Inflammatory macrophage treated with lipopolysaccharide for 4 hours (primary cell): ENCODE results near the gene CCDC54.
"Not testable (repeated sequence)": the region's sequence is repeated elsewhere in the genome, so short reads cannot be mapped to it uniquely, and the experiment has no call there.

Experiments
- DNase-seq: peaks from one replicate; pipeline ENCODE4 v3.0.0-alpha.2; 2020

The CCDC54 gene

DNA sequence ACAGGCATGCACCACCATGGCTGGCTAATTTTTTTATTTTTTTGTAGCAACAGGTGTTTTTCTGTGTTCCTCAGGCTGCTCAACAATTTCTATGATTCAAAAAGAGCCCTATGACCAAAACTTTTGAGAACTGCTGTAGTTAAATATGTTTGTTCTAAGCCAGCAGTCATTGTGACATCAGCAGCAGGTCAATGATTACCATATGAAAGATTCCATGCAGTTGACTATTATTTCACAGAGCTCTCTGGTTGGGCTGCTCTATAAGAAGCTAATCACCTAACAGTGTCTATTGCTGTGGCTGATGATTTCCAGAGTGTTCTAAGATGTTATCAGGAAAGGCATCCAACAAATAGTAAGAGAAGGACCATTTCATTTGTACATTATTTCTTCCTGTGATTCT, at the start of gene CCDC54:
Gene CCDC54 (plus strand): TSS at position 289 of the 400 bp plus-strand sequence. CDS start 149 bp downstream, outside the sequence.
- no peak for DNase-seq

DNA sequence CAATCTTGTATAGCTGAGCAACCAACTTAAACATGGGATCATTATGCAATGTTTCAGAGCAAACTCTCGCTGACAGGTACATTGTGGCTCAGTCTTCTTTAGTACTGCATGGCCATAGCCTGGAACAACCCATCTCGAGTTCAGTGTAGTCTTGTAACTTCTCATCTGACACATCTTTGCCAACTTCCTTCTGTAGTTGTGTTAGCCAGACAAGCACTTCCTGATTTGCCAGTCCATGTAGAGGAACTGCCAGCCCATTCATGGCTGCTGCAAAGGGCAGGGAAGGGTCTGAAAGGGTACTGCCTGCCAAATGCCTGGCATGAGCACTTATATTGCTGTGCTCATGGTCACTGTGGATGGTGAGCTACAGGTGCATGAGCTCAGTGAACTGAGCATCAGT, 49.2 kb upstream of the CCDC54 start:
- DNase-seq: no peak

DNA sequence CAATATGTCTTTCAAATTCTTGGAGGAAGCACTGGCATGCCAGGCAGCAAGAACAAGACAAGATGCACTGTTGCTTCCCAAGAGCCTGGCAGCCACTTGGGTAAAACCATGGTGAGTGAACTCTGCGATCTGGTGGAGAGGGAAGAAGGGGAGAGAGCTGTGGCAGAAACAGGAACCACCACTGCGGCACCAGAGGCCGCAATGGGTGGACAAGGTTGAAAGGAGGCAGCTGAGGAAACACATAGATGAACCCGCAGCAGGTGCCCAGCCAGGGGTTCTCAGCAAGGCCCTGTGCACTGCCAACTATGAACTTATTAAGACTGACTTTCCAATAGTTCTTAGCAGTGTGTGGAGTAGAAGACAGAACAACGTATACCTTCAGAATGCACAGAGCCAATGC, 48.2 kb upstream of the CCDC54 start:
- DNase-seq: no peak

DNA sequence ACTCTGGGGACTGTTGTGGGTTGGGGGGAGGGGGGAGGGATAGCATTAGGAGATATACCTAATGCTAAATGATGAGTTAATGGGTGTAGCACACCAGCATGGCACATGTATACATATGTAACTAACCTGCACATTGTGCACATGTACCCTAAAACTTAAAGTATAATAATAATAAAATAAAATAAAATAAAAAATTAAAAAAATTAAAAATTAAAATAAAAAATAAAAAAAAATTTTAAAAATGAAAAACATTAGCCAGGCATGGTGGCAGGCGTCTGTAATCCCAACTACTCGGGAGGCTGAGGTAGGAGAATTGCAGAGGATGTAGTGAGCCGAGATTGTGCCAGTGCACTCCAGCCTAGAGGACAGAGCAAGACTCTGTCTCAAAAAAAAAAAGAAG, 37.5 kb upstream of the CCDC54 start:
- DNase-seq: not testable (repeated sequence)

DNA sequence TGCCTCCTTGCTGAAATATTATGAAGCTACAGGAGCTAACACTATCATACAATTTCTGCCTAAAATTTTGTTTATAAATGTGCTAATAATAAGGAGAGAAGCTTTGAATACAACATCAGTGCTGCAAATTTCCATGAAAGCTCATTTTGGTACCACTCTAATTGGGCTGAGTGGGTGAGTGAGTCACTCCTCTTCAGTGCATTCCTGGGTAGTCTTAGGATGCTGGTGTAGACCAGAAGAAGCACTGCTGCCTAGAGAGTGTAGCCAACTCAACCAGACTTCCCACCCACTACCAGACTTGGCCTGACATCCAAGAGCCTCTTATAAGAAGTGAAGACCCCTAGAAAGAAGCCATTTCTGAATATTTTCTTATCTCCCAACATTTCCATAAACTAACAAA, 32.5 kb upstream of the CCDC54 start:
- DNase-seq: no peak

DNA sequence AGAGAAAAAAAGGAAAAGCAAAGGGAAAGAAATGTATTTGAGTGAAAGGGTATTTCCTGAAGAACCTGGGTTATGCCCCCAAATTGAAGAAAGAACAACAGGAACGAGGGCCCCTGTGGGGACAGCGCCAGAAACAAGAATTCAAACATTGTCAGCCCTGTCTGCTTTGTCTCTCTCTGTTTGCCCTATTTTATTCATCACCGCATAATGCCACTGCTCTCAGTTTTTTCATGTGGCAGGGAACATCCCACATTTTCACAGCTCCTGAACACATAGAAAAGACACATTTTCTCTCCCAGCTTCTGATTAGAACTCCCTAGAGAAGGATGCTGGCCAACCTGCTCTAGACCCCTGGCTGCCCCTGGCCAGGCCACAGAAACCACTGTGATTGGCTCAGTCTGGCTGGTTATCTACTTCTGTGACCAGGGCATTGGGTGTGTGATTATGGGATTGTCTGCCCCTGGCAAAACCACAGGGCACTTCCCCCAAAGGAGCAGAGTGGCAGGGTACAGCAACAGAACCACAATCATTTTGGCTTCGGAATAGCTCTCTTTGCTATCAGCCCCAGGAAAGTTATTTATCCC, 31.3 kb upstream of the CCDC54 start:
- DNase-seq: no peak

DNA sequence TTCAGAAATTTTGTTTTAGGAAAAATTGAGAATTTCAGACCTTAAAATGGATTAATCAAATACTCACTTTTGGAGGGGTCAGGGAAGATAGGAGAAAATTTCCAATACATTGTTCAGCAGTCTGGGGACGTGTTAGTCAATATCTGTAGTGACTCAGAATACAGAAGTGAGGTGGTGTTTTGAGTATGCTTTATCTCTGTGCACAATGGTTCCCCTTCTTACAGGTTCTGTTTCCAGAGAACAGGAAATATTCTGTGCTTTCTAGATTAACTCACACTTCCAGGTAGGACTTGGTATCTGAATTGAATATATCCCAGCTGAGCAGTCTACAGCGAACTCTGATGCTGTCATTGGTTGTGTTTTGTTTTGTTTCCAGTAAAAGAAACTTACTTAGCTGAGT, 30.7 kb upstream of the CCDC54 start:
- DNase-seq: peak; percentile 2

DNA sequence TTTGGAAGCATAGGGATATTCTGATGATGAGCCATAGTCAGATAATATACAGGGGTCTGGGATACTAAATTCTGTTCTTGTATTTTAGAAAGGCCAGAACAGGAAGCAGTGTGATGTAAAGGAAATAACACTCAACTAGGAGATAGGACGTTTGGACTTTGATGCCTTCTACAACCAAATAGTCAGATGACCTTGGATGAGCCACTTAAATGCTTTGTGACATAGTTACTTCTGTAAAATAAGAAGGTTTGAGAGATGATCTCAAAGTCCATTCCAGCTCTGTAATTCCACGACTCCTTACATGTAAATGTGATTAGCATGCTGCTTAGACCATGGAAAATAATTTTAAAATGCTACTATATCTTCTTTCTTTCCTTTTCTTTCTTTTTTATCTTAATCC, 29.5 kb upstream of the CCDC54 start:
- no peak for DNase-seq

DNA sequence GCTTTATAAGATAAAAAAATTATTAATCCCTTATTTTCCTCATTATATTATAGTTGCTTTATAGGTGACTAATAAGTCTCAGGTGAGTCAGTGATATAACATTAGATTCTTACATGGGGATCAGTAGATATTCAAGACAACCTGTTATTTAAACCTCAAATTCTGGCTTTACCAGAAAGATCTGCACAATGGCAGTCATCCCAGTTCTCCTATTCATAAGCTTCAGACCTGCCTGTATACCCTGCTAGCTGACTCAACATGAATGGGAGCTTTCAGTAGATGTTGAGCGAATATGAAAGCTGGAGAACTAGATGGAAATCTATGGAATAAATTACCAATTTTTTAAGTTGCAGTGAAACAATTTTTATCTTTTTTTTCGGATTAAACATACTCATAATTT, 20.5 kb upstream of the CCDC54 start:
- no peak for DNase-seq

DNA sequence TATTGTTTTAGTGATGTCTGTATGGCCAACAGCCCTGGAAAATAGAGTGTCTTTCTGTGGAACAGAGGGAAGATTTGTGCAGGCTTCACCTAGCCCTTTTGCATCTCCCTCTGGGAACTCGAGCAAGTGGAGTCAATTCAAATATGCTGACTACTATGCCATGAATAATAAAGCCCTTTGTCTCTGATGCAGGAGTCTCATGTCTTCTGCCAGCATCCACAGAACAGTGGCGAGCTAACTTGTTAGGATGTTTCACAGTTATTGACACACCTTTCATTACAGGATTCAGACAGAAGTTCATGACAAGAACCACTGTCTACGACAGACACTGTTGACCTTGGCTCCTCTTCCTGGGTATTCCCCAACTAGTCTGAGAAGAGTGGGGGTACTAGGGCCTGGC, 15.6 kb upstream of the CCDC54 start:
- DNase-seq: no peak

DNA sequence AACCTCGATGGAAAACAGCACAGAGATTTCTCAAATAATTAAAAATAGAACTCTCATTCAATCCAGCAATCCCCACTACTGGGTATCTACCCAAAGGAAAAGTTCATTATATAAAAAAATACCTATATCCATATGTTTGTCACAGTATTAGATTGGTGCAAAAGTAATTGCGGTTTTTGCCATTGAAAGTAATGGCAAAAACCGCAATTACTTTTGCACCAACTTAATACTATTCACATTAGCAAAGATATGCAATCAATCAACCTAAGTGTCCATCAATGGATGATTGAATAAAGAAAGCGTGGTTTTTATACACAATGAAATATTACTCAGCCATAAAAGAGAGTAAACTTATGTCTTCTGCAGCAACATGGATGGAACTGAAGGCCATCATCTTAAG, 12.2 kb upstream of the CCDC54 start:
- DNase-seq: no peak

DNA sequence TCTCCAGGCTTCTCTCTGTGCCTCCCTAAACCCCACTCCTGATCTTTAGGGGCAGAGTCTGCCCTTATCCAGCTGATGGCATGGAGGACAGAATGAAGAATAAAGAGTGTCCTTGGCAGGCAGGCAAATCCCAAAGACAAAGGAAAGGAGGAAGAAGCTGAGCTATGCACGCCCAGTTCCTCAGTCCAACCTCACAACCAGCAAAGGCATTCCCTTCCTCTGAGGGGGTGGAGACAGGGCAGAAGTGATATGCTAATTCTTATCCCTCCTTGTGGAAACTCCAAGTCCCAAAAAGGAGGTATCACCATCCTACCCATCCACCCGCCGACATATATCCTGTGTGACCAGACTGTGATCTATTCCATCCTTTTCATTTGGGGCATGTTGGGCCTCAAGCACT, 10.5 kb upstream of the CCDC54 start:
- no peak for DNase-seq

DNA sequence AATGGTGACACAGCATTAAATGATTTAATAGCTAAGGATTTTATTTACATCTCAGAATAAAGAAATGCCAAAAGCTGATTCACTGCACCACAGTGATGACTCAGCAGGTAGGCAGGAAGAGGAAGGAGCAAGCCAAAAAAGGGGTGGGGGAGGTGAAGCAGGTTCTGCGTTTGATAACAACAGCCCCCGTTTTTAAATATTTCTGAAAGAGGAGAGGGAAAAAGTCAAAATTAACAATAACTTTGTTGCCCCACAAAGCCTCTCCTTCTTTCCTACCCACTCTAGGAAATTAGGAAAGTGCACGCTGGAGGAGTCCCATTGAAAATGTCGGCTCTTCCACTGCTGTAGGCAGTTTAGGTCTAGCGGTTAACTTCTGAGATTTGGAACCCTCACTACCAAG, 9.9 kb upstream of the CCDC54 start:
- peak; percentile 16 for DNase-seq

DNA sequence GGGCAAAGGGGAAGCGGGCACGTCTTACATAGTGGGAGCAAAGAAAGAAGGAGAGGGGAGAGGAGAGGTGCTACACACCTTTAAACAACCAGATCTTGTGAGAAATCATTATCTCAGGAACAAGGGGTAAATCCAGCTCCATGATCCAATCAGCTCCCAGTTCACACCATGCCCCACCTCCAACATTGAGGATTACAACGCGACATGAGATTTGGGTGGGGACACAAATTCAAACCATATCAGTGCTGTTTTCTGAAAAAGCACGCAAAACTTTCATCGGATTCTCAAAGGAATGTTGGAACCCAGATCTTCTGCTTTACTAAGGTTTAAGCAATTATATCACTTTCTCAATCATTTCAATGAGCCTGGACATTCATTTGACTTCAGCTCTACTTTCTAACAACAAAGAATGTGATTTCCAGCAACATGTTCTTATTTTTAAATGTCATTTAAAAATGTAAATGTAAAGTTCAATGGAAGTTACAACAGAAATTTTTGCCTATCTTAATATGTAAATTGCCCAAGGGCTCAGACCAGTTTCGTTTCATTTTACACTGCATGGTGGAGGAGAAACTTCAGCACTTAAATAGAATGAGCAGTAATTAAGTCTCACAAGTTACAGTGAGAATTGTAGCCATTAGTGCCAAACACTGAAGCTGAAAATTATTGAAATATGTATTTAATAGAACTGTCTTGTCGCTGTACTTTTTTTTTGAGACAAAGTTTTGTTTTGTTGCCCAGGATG, 8.4 kb upstream of the CCDC54 start:
- no peak for DNase-seq

DNA sequence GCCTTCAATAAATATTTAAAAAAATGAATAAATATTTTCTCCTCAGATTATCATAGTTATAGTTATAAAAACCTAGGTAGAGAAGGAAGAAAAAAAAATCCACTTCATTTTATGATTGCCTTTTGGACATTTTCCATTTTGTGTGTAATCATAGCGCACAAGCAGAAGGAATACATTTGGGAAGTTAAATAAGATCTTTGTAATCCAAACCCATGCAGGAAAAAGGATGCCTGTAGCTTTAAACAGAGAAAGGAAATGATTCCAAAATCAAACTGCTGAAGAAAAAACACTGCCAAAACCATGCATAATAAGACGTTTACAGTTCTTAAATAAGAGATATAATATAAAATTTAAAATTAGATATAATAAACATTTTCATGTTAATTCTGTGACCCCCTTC, 7.4 kb upstream of the CCDC54 start:
- no peak for DNase-seq

DNA sequence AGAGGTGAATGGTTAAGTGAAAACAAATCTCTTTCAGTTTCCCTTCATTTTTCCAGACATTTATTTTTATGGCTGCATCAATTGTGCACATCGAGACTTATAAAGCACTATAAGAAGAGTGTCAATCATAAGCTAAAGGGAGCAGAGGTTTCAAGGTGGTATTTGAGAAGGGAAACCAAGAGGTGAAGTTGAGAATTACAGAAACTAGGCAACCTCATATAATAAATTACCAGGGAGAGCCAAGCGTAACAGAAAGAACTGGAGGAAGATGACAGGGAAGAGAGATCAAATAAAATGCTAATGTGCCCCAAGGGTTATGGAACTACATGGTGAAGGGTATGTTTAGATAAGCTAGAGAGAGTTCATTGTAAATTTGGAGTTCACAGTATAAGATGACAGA, 6.3 kb upstream of the CCDC54 start:
- DNase-seq: no peak

DNA sequence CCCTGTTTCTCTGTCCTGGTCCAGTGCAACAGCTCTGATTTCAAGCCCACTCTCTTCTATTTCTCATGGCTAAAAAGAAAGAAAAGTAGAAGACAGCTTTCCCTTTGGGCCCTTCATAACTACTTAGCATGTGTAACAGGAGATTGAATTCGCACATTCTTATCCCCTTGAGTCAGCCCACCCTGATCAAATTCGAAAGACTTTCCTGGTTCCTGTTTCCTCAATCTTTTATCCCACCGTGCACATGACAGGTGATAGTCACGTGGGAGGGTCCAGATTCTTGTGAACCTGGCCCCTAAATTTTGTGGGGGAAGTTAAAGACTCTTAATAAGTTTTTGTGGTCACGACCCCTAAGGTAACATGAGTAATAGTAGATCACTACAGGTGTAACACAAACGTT, 4.7 kb upstream of the CCDC54 start:
- DNase-seq: no peak

DNA sequence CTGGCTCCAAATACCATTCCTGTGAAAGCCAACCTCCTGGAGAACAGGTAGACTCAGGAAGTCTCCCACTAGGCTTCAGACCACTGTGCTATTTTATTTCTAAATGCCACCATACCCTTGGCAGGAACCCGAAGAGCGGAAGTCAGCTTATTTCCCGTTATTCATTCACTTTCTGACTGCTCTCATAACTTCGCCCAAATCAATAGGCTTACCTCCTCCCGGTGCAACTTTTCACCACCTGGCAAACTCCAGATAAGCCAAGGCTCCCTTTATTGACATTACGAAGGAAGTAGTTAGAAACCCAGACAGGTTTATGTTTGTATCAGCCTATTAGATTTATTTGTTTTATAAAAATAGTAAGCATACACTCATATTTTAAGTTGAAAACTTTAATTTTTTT, 3.3 kb upstream of the CCDC54 start:
- DNase-seq: no peak

DNA sequence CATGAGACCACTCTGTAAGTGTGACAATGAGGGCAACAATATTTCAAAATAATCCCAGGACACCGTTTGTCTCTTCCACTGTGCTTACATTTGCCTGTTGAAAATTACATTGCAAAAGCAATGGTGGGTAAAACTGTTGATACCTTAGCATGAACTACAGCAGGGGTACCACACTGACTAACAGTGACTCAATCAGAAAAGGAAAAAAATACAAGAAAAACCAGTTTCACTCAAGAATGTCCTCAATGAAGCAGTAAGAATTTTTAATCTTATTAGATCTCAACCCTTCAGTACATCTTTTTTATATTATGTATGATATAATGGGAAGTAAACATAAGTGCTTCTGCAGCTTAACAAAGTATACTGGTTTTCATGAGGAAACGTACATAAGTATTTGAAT, 1.6 kb upstream of the CCDC54 start:
- DNase-seq: no peak

DNA sequence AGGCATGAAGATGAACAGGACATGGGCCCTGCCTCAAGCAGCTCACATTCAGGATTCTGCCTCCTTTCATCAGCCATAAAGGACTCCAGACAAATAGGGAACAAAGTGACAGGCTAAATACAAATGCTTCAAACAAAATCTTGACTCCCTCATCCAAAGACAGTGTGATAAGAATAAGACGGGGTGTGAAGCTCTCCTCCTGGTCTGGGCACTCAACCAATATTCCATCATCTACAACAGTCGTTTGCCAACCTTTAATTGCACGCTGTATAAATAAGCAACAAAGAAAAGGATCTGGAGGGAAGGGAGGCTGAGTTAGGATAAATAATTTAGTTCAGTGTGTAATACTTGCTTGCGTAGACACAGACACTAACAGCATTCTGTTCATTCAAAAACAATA, 5.4 kb downstream of the CCDC54 start:
- no peak for DNase-seq

DNA sequence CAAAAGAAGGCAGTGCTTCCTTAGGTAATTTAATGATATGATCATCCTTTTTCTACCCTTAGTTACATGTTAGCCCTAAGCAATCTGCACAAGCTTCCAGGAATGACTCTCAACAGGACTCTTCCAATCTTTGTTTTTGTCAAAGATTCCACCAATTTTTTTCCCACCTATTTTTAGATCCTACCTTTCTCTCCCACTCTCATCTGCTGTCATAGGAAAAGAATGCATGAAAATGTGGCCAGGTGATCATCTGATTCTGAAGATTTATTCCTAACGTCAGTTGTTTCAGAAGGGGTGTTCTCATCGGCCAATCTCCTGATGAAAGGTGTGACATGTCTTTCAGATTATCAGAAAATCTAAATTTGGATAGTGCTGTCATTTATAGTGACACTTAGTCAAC, 7.2 kb downstream of the CCDC54 start:
- DNase-seq: no peak

DNA sequence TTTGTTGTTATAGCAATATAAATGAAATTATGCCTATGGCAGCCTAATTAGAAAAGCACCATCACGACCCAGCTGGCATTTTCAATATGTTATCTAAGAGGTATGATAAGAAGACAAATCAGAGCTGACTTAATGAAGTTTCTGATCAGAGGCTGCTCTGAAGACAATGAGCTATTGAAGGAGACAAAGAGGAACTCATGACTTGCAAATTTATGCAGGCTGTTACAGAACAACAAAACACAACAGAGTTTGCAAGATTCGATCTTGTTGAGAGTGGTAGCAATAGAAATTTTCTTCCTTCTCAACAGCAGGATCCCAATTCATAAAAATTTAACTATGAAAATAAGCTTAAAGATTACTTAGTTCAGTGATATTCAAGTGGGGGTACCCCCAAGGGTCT, 7.7 kb downstream of the CCDC54 start:
- no peak for DNase-seq

DNA sequence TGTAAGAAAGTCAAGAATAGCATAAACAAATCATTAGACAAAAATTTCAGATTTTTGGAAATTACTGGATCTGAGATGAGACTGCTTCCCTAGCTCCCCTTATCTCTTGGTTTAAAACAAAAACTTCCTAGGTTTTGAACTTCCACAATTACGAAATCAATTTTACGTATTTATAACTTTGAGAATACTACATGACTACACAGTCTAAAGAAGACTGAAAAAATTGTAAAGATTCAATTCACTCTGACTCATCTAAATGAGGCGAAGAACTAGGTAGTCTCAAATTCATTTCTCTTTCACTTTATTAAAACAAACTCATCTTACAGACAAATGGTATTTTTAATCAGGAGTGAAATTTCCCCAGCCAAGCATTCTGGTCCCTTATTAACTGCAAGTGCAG, 10.3 kb downstream of the CCDC54 start:
- DNase-seq: peak; percentile 15

DNA sequence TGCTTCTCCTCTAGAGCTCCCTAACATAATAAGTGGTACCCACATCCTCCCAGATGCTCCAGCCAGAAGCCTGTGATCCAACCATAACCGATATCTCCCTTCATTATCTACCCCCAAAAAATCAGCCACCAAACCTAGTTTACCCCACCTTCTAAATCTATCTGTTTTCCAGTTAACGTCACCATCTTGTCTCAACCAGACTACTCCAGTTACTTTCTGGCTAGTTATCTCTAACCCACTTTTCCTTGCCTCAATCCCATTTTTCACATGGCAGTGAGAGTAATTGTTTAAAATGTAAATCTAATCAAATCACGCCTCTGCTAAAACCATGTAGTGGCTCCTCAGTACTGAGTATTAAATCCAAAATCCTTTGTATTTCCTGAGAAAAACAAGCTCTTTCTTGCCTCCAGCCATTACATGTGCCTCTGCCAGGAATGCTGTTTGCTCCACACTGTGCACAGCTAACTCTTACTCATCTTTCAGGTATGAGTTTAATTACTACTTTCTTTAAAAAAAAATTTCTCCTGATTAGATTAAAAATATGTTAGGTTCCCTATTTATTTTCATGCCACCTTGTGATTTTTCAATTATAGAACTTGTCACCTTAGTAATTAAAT, 15.4 kb downstream of the CCDC54 start:
- DNase-seq: no peak

DNA sequence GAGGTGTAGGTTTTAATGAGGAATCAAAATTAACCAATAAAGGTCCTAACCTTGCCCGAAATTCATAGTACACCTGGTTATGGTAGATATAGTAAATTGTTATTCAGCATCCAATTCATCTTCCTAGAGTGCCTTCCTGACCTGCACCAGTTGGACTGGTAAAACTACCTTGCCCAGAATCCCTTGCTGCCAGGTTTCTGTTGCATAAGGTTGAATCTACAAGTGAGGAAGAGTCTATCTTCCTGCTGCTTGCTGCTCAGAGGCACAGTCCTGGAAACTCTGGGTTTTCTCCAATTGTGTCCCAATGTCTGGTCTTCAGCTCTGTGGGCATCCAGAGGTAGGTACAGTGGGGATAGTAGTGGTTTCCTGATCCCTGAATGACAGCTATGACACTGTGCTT, 17.3 kb downstream of the CCDC54 start:
- no peak for DNase-seq
